ENCODE data around the gene CARNS1. TPM values are rescaled to one million over a fixed set of nuclear protein-coding genes. Genes with fewer than 3 reads are reported as not detected.

CARNS1 gene
- total RNA-seq, 1 experiment from 2014 or later: 1.1 TPM

DNA sequence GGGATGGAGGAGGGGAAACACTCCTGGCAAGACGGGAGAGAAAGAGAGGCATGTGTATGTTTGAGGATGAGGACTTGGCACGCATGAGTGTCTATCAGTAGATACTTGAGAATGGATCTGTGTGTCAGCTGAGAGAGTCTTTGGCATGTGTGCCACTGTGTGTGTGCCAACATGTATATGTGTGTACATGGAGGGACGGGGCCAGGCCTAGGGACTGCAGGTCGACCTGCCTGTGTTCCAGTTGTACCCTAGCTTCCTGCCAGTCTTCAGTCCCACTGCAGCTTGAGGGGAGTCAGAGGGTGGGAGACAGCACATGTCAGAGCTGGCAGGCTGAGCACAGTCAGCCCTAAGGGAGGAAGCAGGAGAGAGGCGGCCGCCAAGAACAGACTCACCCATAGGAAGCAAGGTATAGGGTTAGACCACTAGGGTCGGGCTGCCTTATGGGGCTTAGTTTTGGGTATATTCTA, 47.7 kb upstream of the CARNS1 start:
- Histone ChIP-seq H2BK20ac (ENCODE audit: low read depth, low read length, poor library complexity, severe bottlenecking) (no peak overlapping the region), H3K4ac (ENCODE audit: low read depth, low read length) (no peak overlapping the region), H3K56ac (ENCODE audit: insufficient read length, low read depth, low read length) (no peak overlapping the region), H2BK12ac (ENCODE audit: insufficient read length, low read depth, low read length) (no peak overlapping the region), H3K27ac (ENCODE audit: insufficient read length, low read depth, low read length) (no peak overlapping the region), H3K23me2 (ENCODE audit: insufficient read length, low read depth, low read length, poor library complexity, severe bottlenecking) (peaks cover 11% of the 10 kb centered on the region), H3T11ph (ENCODE audit: low read length) (no peak overlapping the region), H3K18ac (ENCODE audit: insufficient read length, low read depth, low read length) (no peak overlapping the region), H4K8ac (replicated peaks; ENCODE audit: insufficient read length, low read depth, low read length) (no peak overlapping the region), H2BK5ac (ENCODE audit: insufficient read length, low read length) (no peak overlapping the region), H2AK5ac (ENCODE audit: insufficient read length, low read length) (no peak overlapping the region), H3K4me2 (ENCODE audit: insufficient read depth, insufficient read length, low read length) (no peak overlapping the region), H3K79me2 (ENCODE audit: insufficient read depth, low read length) (no peaks in the 10 kb centered on the region), H3K14ac (ENCODE audit: insufficient read depth, low read length) (no peak overlapping the region), H3K23ac (ENCODE audit: insufficient read length, low read depth, low read length) (no peak overlapping the region), H3K79me1 (ENCODE audit: insufficient read depth, low read depth, low read length, poor library complexity, severe bottlenecking) (no peaks in the 10 kb centered on the region), H2BK120ac (ENCODE audit: low read depth, low read length, poor library complexity, severe bottlenecking) (no peak overlapping the region), H3K27me3 (ENCODE audit: insufficient read depth, low read length) (no peaks in the 10 kb centered on the region; the same call in 1 of the 2 replicates), H3K9me3 (ENCODE audit: control insufficient read depth, low read depth, low read length) (no peaks in the 10 kb centered on the region), H3K9ac (ENCODE audit: extremely low read depth, insufficient read length, low read length) (no peak overlapping the region), H4K5ac (ENCODE audit: insufficient read length, low read depth, low read length) (no peak overlapping the region), H2BK15ac (ENCODE audit: low read depth, low read length) (no peak overlapping the region), H4K91ac (ENCODE audit: insufficient read length, low read depth, low read length) (no peak overlapping the region), H3K4me1 (ENCODE audit: insufficient read depth, low read length) (peaks cover 7% of the 10 kb centered on the region; the same call in 1 of the 2 replicates), H2AFZ (ENCODE audit: low read length) (no peak overlapping the region), H4K20me1 (ENCODE audit: control insufficient read depth, insufficient read depth, insufficient read length) (peaks cover 3% of the 10 kb centered on the region)
- H3K4me3 Mint-ChIP-seq: no peak overlapping the region
- no peaks in the 10 kb centered on the region for H3K9me3 Mint-ChIP-seq
- peaks cover 34 to 36% of the 10 kb centered on the region in 2 experiments for H3K4me1 Mint-ChIP-seq
- TF ChIP-seq, protein P1, sequence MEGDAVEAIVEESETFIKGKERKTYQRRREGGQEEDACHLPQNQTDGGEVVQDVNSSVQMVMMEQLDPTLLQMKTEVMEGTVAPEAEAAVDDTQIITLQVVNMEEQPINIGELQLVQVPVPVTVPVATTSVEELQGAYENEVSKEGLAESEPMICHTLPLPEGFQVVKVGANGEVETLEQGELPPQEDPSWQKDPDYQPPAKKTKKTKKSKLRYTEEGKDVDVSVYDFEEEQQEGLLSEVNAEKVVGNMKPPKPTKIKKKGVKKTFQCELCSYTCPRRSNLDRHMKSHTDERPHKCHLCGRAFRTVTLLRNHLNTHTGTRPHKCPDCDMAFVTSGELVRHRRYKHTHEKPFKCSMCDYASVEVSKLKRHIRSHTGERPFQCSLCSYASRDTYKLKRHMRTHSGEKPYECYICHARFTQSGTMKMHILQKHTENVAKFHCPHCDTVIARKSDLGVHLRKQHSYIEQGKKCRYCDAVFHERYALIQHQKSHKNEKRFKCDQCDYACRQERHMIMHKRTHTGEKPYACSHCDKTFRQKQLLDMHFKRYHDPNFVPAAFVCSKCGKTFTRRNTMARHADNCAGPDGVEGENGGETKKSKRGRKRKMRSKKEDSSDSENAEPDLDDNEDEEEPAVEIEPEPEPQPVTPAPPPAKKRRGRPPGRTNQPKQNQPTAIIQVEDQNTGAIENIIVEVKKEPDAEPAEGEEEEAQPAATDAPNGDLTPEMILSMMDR (conservative IDR thresholded peaks at IDR 0.05): no peak
- peaks cover 69% of the 10 kb centered on the region for H3K27me3 Mint-ChIP-seq (ENCODE audit: low read depth)
- no CpG with 5 or more reads among the region's 7 CpGs for WGBS (ENCODE audit: extremely low coverage, insufficient read length, low lambda C conversion rate)
- DNase-seq: no peak
- no peak overlapping the region for H3K27ac Mint-ChIP-seq
- no peaks in the 10 kb centered on the region; a peak in 1 of 7 replicates for H3K36me3 Mint-ChIP-seq (ENCODE audit: insufficient read depth in 1 of 3, low read depth in 3 of 3)
